ENCODE data around the gene SMPDL3B.

DNA sequence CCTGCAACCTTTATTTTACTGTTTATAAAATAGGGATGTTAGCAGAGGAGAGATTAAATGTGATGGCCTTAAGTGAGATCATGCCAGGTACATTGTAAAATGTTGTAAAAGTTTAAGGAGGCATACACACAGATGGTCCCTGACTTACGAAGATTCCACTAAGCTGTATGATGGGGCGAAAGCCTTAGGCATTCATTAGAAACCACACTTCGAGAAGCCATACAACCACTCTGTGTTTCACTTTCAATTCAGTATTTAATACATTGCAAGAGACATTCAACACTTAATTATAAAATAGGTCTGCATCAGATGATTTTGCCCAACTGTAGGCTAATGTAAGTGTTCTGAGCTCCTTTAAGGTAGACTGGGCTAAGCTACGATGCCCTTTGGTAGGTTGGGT lies 3.7 kb downstream of the SMPDL3B start:
- TF ChIP-seq, protein P1, sequence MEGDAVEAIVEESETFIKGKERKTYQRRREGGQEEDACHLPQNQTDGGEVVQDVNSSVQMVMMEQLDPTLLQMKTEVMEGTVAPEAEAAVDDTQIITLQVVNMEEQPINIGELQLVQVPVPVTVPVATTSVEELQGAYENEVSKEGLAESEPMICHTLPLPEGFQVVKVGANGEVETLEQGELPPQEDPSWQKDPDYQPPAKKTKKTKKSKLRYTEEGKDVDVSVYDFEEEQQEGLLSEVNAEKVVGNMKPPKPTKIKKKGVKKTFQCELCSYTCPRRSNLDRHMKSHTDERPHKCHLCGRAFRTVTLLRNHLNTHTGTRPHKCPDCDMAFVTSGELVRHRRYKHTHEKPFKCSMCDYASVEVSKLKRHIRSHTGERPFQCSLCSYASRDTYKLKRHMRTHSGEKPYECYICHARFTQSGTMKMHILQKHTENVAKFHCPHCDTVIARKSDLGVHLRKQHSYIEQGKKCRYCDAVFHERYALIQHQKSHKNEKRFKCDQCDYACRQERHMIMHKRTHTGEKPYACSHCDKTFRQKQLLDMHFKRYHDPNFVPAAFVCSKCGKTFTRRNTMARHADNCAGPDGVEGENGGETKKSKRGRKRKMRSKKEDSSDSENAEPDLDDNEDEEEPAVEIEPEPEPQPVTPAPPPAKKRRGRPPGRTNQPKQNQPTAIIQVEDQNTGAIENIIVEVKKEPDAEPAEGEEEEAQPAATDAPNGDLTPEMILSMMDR (IDR thresholded peaks at IDR 0.05): no peak
- no peak for TF ChIP-seq POLR2A (IDR thresholded peaks at IDR 0.05)
- no peak for TF ChIP-seq EP300 (IDR thresholded peaks at IDR 0.05)

All from tibial nerve (tissue), 4 donors.